Sigmoid colon (tissue), 3 donors: ENCODE results near the gene FBXO9.

Source experiments
- POLR2A ChIP-seq, 2 donors: fragments of 450-650 bp; IDR thresholded peaks; one replicate each; pipeline ENCODE4 v1.6.1; 2016; ENCODE audit warnings: antibody characterized with exemption in 2 of 2, mild to moderate bottlenecking in 2 of 2, moderate library complexity in 2 of 2
- TF ChIP-seq, protein P1 (sequence below), 4 experiments: fragments of 450-650 bp in 3 of 4; fragments of 200-600 bp in 1 of 4; IDR thresholded peaks; one replicate each; pipeline ENCODE4 v1.5.1; 2016 to 2019; ENCODE audit warnings: antibody characterized with exemption in 4 of 4, mild to moderate bottlenecking in 3 of 4, moderate library complexity in 2 of 4

DNA sequence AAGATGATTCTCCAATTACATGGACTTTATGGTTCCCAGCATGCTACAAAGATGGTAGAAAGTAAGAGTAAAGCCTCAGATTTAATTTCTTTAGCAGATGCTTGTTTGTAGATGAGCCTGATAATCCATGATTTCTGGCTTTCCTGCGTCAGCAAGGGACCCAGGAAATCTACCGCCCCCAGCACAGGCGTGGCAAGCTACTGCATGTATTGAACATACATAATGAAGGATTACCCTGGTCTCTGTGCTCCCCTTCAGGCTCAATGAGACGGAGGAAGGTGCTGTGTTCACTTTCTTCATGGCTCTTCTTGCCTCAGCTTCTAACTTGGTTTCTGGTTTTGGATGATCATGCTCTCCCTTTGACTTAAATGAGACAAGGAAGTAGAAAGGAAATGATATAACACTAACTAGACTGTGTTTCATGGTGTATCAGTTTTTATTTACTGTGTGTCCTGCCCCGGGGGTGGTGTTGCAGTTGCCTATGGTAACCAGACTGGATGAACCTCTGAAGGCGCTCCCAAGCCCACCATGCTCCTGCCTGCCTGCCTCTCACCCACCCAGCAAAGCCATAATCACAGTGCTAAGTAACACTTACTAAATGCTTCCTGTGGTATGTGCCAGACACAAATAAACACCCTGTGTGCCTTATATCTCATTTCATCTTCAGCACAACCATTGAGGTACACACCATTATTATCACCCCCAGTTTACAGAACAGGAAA lies 65.5 kb downstream of the FBXO9 start:
- TF ChIP-seq POLR2A (IDR thresholded peaks at IDR 0.05) = no peak
- TF ChIP-seq, protein P1, sequence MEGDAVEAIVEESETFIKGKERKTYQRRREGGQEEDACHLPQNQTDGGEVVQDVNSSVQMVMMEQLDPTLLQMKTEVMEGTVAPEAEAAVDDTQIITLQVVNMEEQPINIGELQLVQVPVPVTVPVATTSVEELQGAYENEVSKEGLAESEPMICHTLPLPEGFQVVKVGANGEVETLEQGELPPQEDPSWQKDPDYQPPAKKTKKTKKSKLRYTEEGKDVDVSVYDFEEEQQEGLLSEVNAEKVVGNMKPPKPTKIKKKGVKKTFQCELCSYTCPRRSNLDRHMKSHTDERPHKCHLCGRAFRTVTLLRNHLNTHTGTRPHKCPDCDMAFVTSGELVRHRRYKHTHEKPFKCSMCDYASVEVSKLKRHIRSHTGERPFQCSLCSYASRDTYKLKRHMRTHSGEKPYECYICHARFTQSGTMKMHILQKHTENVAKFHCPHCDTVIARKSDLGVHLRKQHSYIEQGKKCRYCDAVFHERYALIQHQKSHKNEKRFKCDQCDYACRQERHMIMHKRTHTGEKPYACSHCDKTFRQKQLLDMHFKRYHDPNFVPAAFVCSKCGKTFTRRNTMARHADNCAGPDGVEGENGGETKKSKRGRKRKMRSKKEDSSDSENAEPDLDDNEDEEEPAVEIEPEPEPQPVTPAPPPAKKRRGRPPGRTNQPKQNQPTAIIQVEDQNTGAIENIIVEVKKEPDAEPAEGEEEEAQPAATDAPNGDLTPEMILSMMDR (IDR thresholded peaks at IDR 0.05) = no peak
